A673 (cell line): ENCODE results near the gene C13orf42. TPM values are rescaled to one million over a fixed set of nuclear protein-coding genes. Genes with fewer than 3 reads are reported as not detected.
A peak's percentile ranks its signal among the peaks of the same experiment; 100 is the strongest.

Experiments used
- BruUV-seq: library from RNA; stranded (reverse); fragments of 400-500 nt; replicated peaks from 2 replicates; lab custom pipeline; 2021; lab: Mats Ljungman, UMichigan
- CTCF ChIA-PET: fragments of 300-600 bp; sonication (Branson Sonifier 250); formaldehyde crosslinking; loops from one replicate; lab custom pipeline; 2022; ENCODE audit warnings: antibody characterized with exemption; lab: Charles Lee
- POLR2A ChIA-PET: fragments of 300-600 bp; sonication (Branson Sonifier 250); formaldehyde crosslinking; loops from one replicate; lab custom pipeline; 2022; ENCODE audit warnings: antibody characterized with exemption; ENCODE audit not compliant: low non-redundant PET; lab: Charles Lee
- DNase-seq: peaks from one replicate; pipeline ENCODE4 v3.0.0-alpha.2; 2015; ENCODE audit warnings: low spot score
- H3K27ac ChIP-seq: fragments of 200-600 bp; sonication (generic); 2 replicates; pipeline ENCODE4 v1.5.1; 2016; ENCODE audit warnings: mixed run types, low read depth, mild to moderate bottlenecking, mixed read lengths, antibody characterized with exemption, low read length; ENCODE audit not compliant: poor library complexity, severe bottlenecking
- H3K27me3 ChIP-seq: fragments of 200-600 bp; sonication (generic); replicated peaks from 2 replicates; pipeline ENCODE4 v1.6.1; 2017; ENCODE audit warnings: mixed run types, low read depth, mild to moderate bottlenecking, mixed read lengths, antibody characterized with exemption, low read length; ENCODE audit not compliant: insufficient read depth, poor library complexity
- H3K36me3 ChIP-seq: fragments of 200-600 bp; sonication (generic); 2 replicates; pipeline ENCODE4 v1.6.1; 2016; ENCODE audit warnings: mixed run types, mild to moderate bottlenecking, mixed read lengths, antibody characterized with exemption, low read length; ENCODE audit not compliant: insufficient read depth, poor library complexity, severe bottlenecking
- H3K4me1 ChIP-seq: fragments of 200-600 bp; sonication (generic); 2 replicates; pipeline ENCODE4 v1.6.1; 2017; ENCODE audit warnings: mixed run types, mild to moderate bottlenecking, mixed read lengths, antibody characterized with exemption, low read length; ENCODE audit not compliant: insufficient read depth, poor library complexity, severe bottlenecking
- H3K4me3 ChIP-seq: fragments of 200-600 bp; sonication (generic); 2 replicates; pipeline ENCODE4 v1.5.1; 2016; ENCODE audit warnings: low read depth, mixed run types, mild to moderate bottlenecking, mixed read lengths, low read length; ENCODE audit not compliant: poor library complexity, severe bottlenecking
- H3K9me3 ChIP-seq: fragments of 200-600 bp; sonication (generic); 2 replicates; pipeline ENCODE4 v1.6.1; 2016; ENCODE audit warnings: mixed run types, low read depth, mild to moderate bottlenecking, mixed read lengths, antibody characterized with exemption, low read length; ENCODE audit not compliant: poor library complexity, severe bottlenecking
- CTCF ChIP-seq: fragments of 300-800, 200-600 bp; sonication (generic); conservative IDR thresholded peaks from 2 replicates; pipeline ENCODE4 v1.5.1; 2017; ENCODE audit warnings: low read depth, mild to moderate bottlenecking, antibody characterized with exemption, low read length, moderate library complexity, mixed read lengths
- EZH2 ChIP-seq: fragments of 200-600 bp; sonication (generic); IDR thresholded peaks from 2 replicates; pipeline ENCODE4 v1.6.1; 2017; ENCODE audit warnings: borderline replicate concordance, low read depth, mild to moderate bottlenecking, mixed read lengths, antibody characterized with exemption, low read length; ENCODE audit not compliant: poor library complexity, severe bottlenecking
- intact Hi-C: fragments of 100-400 bp; cut with micrococcal nuclease; formaldehyde crosslinking; loops from one replicate; pipeline ENCODE4 v1.10.0; 2022; ENCODE audit not compliant: unreplicated experiment
- total RNA-seq: library from RNA; stranded (reverse); gene quantifications from 2 replicates; pipeline ENCODE4 v1.2.3, GENCODE V29; 2021

The C13orf42 gene
- total RNA-seq, 1 experiment from 2014 or later, result not detected

- Histone ChIP-seq H3K27me3 (no peaks in the 10 kb centered on the region), H3K4me1 (peaks cover 10% of the 10 kb centered on the region), H3K27ac (no peak overlapping the region), H3K9me3 (no peaks in the 10 kb centered on the region), H3K36me3 (no peaks in the 10 kb centered on the region), H3K4me3 (no peak overlapping the region)
- peak; percentile 29 for DNase-seq
- ChIA-PET CTCF (interaction anchor here (0.6 kb wide), 1 partner anchor 243 kb away, joined by 3 read pairs; no protein-coding TSS in a partner anchor), POLR2A (no interaction called here)
- TF ChIP-seq CTCF, result no peak
- TF ChIP-seq EZH2, result no peak
- BruUV-seq, result no TSS peak
- intact Hi-C loops, result loop anchor here (10.0 kb wide), 1 partner anchor 71 kb away; the partner anchor contains the start of gene FAM124A
Observed at GRCh38 chr13:51154029-51154555, 43.0 kb upstream of the C13orf42 start.

GRCh38 chr13:51153527-51153926, 42.5 kb upstream of the C13orf42 start:
- no peaks in the 10 kb centered on the region for H3K36me3 ChIP-seq
- BruUV-seq, result no TSS peak
- no peaks in the 10 kb centered on the region for H3K27me3 ChIP-seq
- H3K9me3 ChIP-seq, result no peaks in the 10 kb centered on the region
- H3K4me1 ChIP-seq, result peaks cover 15% of the 10 kb centered on the region
- intact Hi-C loops, result loop anchor here (10.0 kb wide), 1 partner anchor 71 kb away; the partner anchor contains the start of gene FAM124A
- H3K27ac ChIP-seq, result no peak overlapping the region
- POLR2A ChIA-PET, result no interaction called here
- CTCF ChIA-PET, result interaction anchor here (0.6 to 0.7 kb wide), 2 partner anchors 117 to 242 kb away, joined by 3 to 10 read pairs; no protein-coding TSS in a partner anchor
- DNase-seq, result no peak
- no peak for TF ChIP-seq CTCF
- no peak for TF ChIP-seq EZH2
- H3K4me3 ChIP-seq, result no peak overlapping the region

- CTCF ChIA-PET, result interaction anchor here (0.5 to 0.7 kb wide), 2 partner anchors 118 to 597 kb away, joined by 4 to 10 read pairs; no protein-coding TSS in a partner anchor
- Histone ChIP-seq H3K4me3 (no peak overlapping the region), H3K27ac (no peak overlapping the region), H3K4me1 (peaks cover 24% of the 10 kb centered on the region), H3K27me3 (no peaks in the 10 kb centered on the region), H3K36me3 (no peaks in the 10 kb centered on the region), H3K9me3 (no peaks in the 10 kb centered on the region)
- POLR2A ChIA-PET, result no interaction called here
- TF ChIP-seq EZH2 (no peak), CTCF (no peak)
- intact Hi-C loops, result loop anchor here (10.0 kb wide), 1 partner anchor 72 kb away; the partner anchor contains the start of gene FAM124A
- BruUV-seq, result no TSS peak
- DNase-seq, result peak; percentile 19
Observed at GRCh38 chr13:51152701-51153100, 41.6 kb upstream of the C13orf42 start.
